Cerebellar cortex (tissue), 1 donor: ENCODE results near the gene IL18BP.
A peak's percentile ranks its signal among the peaks of the same experiment; 100 is the strongest.

Source experiments
- DNase-seq: peaks from one replicate; pipeline ENCODE4 v3.0.0-alpha.2; 2015; ENCODE audit warnings: low spot score

Gene IL18BP

GRCh38 chr11:72012897-72013721 lies 14.4 kb downstream of the IL18BP start:
- peak; percentile 42 for DNase-seq

DNA sequence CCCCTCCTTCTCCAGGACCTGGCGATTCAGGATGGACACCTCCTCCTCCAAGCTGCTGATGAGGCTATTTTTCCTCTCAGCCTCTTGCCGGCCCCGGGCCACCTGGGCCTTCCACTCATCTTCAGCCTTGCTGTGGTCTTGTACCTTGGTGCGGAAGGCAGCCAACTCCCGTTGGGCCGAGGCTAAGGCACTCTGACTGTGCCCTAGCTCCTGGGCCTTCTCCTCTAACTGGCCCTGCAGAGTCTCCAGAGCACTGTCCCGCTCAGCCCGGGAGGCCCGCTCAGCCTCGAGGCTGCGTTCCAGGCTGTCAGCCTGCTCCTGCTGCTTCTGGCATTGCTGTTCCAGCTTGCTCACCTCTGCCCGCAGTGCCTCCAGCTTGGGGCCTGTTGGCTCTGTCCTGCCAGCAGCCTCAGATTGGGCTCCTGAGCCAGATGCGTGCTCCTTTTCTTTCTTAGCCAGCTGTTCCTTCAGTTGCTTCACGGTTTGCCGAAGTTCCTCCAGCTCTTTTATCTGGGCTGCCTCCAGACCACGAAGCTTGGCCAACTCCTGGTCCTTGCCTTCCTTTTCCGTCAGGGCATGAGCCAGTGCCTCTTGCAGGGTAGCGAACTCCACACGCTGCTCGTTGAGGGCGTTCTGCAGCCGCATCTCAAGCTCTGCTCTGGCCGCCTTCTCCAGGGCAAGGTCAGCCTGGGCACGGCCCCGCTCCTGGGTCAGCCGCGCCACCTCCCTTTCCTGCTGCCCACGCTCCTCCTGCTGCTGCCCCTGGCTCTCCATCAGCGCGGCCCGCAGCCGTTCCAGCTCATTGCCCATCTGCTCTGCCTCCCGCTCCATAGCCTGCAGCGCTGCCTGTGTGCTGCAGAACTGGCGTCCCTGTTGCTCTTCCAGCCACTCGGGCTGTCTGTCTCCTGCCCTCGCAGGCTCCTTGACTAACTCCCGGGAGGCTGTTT lies 15.3 kb downstream of the IL18BP start:
- DNase-seq: peak; percentile 60

DNA sequence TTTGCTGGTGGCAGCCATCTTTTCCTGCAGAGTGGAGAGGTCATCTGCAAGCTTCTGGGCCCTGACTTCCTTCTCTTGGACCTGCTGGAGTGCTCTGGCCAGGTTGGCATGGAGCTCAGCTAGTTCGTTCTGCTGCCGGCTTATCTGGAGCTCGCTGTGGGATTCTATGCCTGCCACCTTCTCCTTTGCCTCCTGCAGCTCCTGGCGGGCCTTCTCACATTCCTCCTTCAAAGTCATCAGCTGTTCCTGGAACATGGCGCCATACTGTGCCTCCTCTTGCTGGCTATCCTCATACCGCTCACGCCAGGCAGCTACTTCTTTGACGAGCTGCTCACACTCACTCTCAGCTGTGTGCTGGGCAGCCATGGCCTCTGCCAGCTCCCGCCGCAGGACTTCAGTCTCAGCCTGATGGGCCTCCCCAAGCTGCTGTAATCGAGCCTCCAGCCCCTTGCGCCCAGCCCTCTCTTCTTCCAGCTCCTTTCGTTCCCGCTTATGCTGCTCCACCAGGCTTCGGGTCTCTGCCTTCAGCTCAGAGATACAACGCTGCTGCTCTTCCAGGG lies 16.1 kb downstream of the IL18BP start:
- DNase-seq: peak; percentile 45

DNA sequence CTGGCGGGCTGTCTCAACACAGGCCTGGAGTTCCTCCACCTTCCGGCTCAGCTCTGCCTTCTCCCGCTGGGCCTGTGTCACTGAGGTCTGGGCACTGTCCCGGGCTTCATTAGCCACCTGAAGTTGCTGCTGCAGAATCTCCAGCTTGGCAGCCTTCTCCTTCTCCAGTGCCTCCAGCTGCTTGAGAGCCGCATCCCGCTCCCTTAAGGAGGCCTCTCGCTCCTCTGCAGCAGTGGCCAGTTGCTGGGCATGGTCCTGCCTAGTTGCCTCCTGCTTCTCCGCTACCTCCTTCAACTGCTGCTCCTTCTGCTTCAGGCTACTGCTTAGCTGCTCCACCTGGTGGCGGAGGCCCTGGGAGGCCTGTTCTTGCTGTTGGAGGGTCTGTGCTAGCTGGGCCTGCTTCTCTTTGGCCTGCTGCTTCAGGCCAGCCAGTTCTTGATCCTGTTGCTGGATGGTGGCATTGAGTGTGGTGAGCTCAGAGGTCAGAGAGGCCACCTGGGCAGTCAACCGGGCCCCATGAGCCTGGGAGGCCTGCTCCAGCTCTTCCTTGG lies 16.9 kb downstream of the IL18BP start:
- peak; percentile 44 for DNase-seq

- DNase-seq: no peak
These were observed 19.5 kb downstream of the IL18BP start for GRCh38 chr11:72018171-72018570.

DNA sequence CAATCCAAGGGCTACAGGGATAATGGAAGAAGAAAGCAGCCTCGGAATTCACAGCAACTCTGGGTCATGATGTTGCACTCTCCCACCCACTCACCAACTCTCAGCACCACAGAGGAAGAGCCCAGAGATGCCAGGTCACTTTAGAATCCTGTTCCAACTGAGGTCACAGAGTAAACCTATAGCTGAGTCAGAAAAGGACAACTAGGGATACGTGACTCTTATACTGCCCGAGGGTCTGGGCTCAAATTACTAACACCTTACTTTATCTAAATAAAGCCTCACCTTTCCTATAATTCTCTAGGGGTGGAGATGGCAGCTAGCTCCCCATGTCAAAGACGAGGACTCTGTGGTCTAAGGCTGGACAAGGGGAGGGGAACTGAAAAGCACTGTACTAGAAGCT lies 24.6 kb downstream of the IL18BP start:
- DNase-seq: no peak

GRCh38 chr11:72024069-72024754 lies 25.5 kb downstream of the IL18BP start:
- no peak for DNase-seq

DNA sequence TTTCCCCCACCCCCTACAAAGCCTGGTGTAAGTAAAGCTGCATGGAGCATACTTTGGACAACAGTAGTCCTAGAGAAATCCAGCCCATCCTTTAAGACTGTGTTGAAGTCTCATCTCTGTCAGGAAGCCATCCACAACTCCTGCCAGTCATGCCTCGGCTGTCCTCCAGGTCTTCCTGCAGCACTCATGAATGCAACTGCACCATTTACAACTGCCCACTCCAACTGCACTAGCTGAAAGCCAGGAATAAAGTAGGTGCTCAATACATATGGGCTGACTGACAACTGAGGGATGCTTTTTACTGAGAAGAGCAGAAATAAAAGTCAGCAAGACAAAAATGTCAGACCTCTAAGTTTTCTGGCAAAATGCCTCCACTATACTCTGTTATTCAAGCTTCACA lies 27.4 kb downstream of the IL18BP start:
- no peak for DNase-seq

DNA sequence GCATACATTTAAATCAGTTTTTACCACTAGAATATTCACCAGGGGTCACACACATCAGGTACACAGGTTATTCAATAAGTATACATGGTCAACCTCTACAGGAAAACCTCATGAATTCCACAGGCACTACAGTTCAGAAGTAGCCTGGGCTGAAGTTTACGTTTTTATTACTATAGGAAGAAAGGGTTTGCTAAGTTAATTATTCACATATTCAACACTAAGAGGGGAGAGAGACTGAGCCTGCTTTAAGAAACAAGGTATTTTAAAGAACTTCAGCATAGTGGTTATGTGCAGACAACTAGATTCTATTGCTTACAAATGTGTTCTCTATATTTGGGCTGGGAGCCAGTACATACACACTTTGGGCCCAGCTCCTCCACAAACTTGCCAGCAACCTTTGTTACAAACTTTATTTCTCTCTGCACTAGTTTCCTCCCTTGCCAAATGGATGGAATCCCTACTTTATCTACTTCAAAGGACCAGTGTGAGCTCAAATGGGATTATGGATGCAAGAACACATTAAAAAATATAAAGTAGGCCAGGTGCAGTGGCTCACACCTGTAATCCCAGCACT lies 31.9 kb downstream of the IL18BP start:
- DNase-seq: no peak

GRCh38 chr11:72036687-72037086 lies 38.0 kb downstream of the IL18BP start:
- DNase-seq: no peak

- DNase-seq: no peak
These were observed 39.0 kb downstream of the IL18BP start for GRCh38 chr11:72037554-72038311.

GRCh38 chr11:72038491-72038890 lies 39.8 kb downstream of the IL18BP start:
- peak; percentile 93 for DNase-seq

GRCh38 chr11:72039031-72039855 lies 40.5 kb downstream of the IL18BP start:
- DNase-seq: peak; percentile 34

GRCh38 chr11:72039856-72040401 lies 41.2 kb downstream of the IL18BP start:
- DNase-seq: peak; percentile 46

- peak; percentile 95 for DNase-seq
These were observed 42.0 kb downstream of the IL18BP start for GRCh38 chr11:72040491-72041363.

DNA sequence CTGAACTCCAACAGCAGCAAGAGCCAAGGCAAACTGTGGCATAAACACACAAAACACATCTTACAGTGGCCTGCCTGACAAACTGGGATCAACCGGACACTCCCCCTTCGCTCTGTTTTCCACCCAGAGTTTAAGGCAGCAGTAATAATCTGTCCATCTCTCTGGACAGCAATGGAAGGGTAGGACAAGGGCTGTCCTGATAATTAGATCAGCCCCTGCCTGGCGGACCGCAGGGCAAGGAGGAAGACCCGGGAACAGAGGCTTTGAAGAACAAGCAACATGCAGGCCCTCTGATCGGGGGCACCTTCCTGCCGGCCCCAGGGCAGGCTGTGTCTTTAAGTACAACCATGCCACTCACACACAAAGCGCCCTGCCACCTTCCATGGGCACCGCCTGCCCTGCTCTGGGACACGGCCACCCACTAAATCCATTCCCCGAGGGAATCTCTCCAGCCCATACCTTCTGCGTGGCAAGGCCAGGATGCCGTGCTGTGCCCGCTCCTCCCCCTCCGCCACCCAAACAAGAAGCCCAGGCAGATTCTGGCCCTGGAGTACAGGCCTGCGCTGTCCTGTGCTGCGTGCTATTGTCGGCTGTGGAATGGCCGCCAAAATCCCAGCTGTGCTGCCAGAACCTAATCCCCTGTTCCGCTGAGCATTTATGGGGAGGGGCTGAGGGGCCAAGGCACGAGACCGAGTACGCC lies 42.8 kb downstream of the IL18BP start:
- DNase-seq: peak; percentile 81

DNA sequence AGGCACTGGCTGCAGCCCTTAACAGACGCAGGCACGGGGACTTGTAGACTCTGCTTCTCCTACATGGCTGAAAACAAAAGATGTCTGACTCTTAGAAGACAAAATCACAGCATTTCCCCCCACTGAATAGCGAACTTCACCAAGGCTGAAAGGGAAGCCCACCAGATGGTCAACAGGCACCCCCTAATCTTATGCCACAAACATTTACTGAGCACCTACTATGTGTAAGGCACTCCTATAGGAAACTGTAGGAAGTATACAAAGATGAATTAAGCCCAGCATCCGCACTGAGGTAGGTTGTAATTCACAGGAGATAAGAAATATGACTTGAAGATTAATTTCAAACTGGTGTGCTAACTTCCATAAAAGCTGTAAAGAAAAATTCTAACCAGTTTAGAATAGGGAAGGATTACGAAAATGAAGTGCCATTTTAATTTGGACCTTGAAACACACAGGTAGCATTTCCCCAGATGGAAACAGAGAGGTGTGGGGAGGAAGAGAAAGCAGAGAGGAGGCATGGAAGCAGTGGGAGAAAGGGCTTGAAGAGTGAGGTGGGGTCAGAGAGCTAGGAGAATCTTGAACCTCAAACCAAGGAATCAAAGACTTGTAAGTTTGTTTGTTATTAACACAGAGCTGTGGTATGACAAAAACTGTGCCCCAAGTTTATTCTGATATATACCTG lies 43.5 kb downstream of the IL18BP start:
- peak; percentile 21 for DNase-seq
